Measurements from ENCODE around the gene C16orf95. TPM values are rescaled to one million over a fixed set of nuclear protein-coding genes. Genes with fewer than 3 reads are reported as not detected.

The C16orf95 gene
- total RNA-seq, 1 donor from 2014 or later = 10.9 TPM

- no peak overlapping the region for H3K27ac Mint-ChIP-seq
- no peak for DNase-seq
- intact Hi-C loops (cut with micrococcal nuclease) = no loop called here
- H3K4me3 Mint-ChIP-seq = no peak overlapping the region
- H3K9me3 Mint-ChIP-seq = peaks cover 19% of the 10 kb centered on the region
- peaks cover 16% of the 10 kb centered on the region for H3K36me3 Mint-ChIP-seq (ENCODE audit: low read depth)
- H3K27me3 Mint-ChIP-seq = no peaks in the 10 kb centered on the region
- peaks cover 7% of the 10 kb centered on the region for H3K4me1 Mint-ChIP-seq
Measured at GRCh38 chr16:87291944-87292343, 25.2 kb downstream of the C16orf95 start.

- no peak overlapping the region for H3K4me3 Mint-ChIP-seq
- peaks cover 11% of the 10 kb centered on the region for H3K36me3 Mint-ChIP-seq (ENCODE audit: low read depth)
- DNase-seq = no peak
- intact Hi-C loops (cut with micrococcal nuclease) = no loop called here
- peaks cover 2% of the 10 kb centered on the region for H3K4me1 Mint-ChIP-seq
- peaks cover 14% of the 10 kb centered on the region for H3K9me3 Mint-ChIP-seq
- no peak overlapping the region for H3K27ac Mint-ChIP-seq
- H3K27me3 Mint-ChIP-seq = no peaks in the 10 kb centered on the region
Measured at GRCh38 chr16:87288753-87289362, 28.3 kb downstream of the C16orf95 start.

GRCh38 chr16:87286839-87287626 lies 30.2 kb downstream of the C16orf95 start:
- H3K27ac Mint-ChIP-seq = no peak overlapping the region
- H3K4me3 Mint-ChIP-seq = no peak overlapping the region
- peaks cover 4% of the 10 kb centered on the region for H3K36me3 Mint-ChIP-seq (ENCODE audit: low read depth)
- intact Hi-C loops (cut with micrococcal nuclease) = no loop called here
- no peak for DNase-seq
- H3K9me3 Mint-ChIP-seq = peaks cover 9% of the 10 kb centered on the region
- H3K27me3 Mint-ChIP-seq = no peaks in the 10 kb centered on the region
- no peaks in the 10 kb centered on the region for H3K4me1 Mint-ChIP-seq

GRCh38 chr16:87284183-87284582 lies 33.0 kb downstream of the C16orf95 start:
- Mint-ChIP-seq H3K4me1 (no peaks in the 10 kb centered on the region), H3K27ac (no peak overlapping the region), H3K36me3 (ENCODE audit: low read depth) (no peaks in the 10 kb centered on the region), H3K27me3 (no peaks in the 10 kb centered on the region), H3K4me3 (no peak overlapping the region), H3K9me3 (peaks cover 3% of the 10 kb centered on the region)
- DNase-seq = no peak
- intact Hi-C loops (cut with micrococcal nuclease) = no loop called here

- no peaks in the 10 kb centered on the region for H3K27me3 Mint-ChIP-seq
- no peak overlapping the region for H3K4me3 Mint-ChIP-seq
- intact Hi-C loops (cut with micrococcal nuclease) = loop anchor here (5.0 kb wide), 1 partner anchor 717 kb away; no protein-coding TSS in a partner anchor
Measured at GRCh38 chr16:87279094-87279658, 38.0 kb downstream of the C16orf95 start.

GRCh38 chr16:87278191-87279093 lies 38.8 kb downstream of the C16orf95 start:
- H3K4me3 Mint-ChIP-seq = no peak overlapping the region
- peak; percentile 86 for DNase-seq
- no peaks in the 10 kb centered on the region for H3K27me3 Mint-ChIP-seq
- H3K4me1 Mint-ChIP-seq = peaks cover 11% of the 10 kb centered on the region
- intact Hi-C loops (cut with micrococcal nuclease) = loop anchor here (1.0 to 5.0 kb wide), 2 partner anchors 75 to 716 kb away; no protein-coding TSS in a partner anchor
- H3K27ac Mint-ChIP-seq = no peak overlapping the region
- no peaks in the 10 kb centered on the region for H3K9me3 Mint-ChIP-seq
- H3K36me3 Mint-ChIP-seq (ENCODE audit: low read depth) = no peaks in the 10 kb centered on the region

More at GRCh38 chr16:87279094-87279658, 38.0 kb downstream of the C16orf95 start:
- H3K9me3 Mint-ChIP-seq = no peaks in the 10 kb centered on the region
- no peak overlapping the region for H3K27ac Mint-ChIP-seq
- peaks cover 11% of the 10 kb centered on the region for H3K4me1 Mint-ChIP-seq
- no peak for DNase-seq
- no peaks in the 10 kb centered on the region for H3K36me3 Mint-ChIP-seq (ENCODE audit: low read depth)

- H3K9me3 Mint-ChIP-seq = no peaks in the 10 kb centered on the region
- H3K4me1 Mint-ChIP-seq = peaks cover 13% of the 10 kb centered on the region
- no peaks in the 10 kb centered on the region for H3K36me3 Mint-ChIP-seq (ENCODE audit: low read depth)
- no peaks in the 10 kb centered on the region for H3K27me3 Mint-ChIP-seq
- DNase-seq = no peak
- no peak overlapping the region for H3K4me3 Mint-ChIP-seq
- H3K27ac Mint-ChIP-seq = no peak overlapping the region
- intact Hi-C loops (cut with micrococcal nuclease) = loop anchor here (5.0 kb wide), 1 partner anchor 715 kb away; no protein-coding TSS in a partner anchor
Measured at GRCh38 chr16:87276924-87277323, 40.3 kb downstream of the C16orf95 start.

- H3K9me3 Mint-ChIP-seq = no peaks in the 10 kb centered on the region
- H3K4me3 Mint-ChIP-seq = no peak overlapping the region
- intact Hi-C loops (cut with micrococcal nuclease) = loop anchor here (5.0 kb wide), 1 partner anchor 714 kb away; no protein-coding TSS in a partner anchor
- H3K4me1 Mint-ChIP-seq = peaks cover 13% of the 10 kb centered on the region
- H3K36me3 Mint-ChIP-seq (ENCODE audit: low read depth) = no peaks in the 10 kb centered on the region
- no peak for DNase-seq
- H3K27ac Mint-ChIP-seq = no peak overlapping the region
- no peaks in the 10 kb centered on the region for H3K27me3 Mint-ChIP-seq
Measured at GRCh38 chr16:87276091-87276701, 41.0 kb downstream of the C16orf95 start.

- Mint-ChIP-seq H3K4me1 (peaks cover 13% of the 10 kb centered on the region), H3K36me3 (ENCODE audit: low read depth) (peaks cover 1% of the 10 kb centered on the region), H3K4me3 (no peak overlapping the region), H3K27me3 (no peaks in the 10 kb centered on the region), H3K9me3 (no peaks in the 10 kb centered on the region), H3K27ac (no peak overlapping the region)
- DNase-seq = no peak
- intact Hi-C loops (cut with micrococcal nuclease) = loop anchor here (5.0 kb wide), 1 partner anchor 712 kb away; no protein-coding TSS in a partner anchor
Measured at GRCh38 chr16:87274794-87275193, 42.4 kb downstream of the C16orf95 start.

- Mint-ChIP-seq H3K4me1 (peaks cover 11% of the 10 kb centered on the region), H3K4me3 (no peak overlapping the region), H3K27me3 (no peaks in the 10 kb centered on the region), H3K27ac (no peak overlapping the region), H3K36me3 (ENCODE audit: low read depth) (peaks cover 1% of the 10 kb centered on the region), H3K9me3 (no peaks in the 10 kb centered on the region)
- no peak for DNase-seq
- intact Hi-C loops (cut with micrococcal nuclease) = no loop called here
Measured at GRCh38 chr16:87273471-87274030, 43.6 kb downstream of the C16orf95 start.

- Mint-ChIP-seq H3K4me3 (no peak overlapping the region), H3K27ac (no peak overlapping the region), H3K9me3 (no peaks in the 10 kb centered on the region), H3K4me1 (peaks cover 5% of the 10 kb centered on the region), H3K36me3 (ENCODE audit: low read depth) (peaks cover 1% of the 10 kb centered on the region), H3K27me3 (no peaks in the 10 kb centered on the region)
- intact Hi-C loops (cut with micrococcal nuclease) = no loop called here
- DNase-seq = no peak
Measured at GRCh38 chr16:87271256-87271655, 45.9 kb downstream of the C16orf95 start.

GRCh38 chr16:87267566-87267965 lies 49.6 kb downstream of the C16orf95 start:
- Mint-ChIP-seq H3K27me3 (no peaks in the 10 kb centered on the region), H3K4me1 (no peaks in the 10 kb centered on the region), H3K36me3 (ENCODE audit: low read depth) (peaks cover 1% of the 10 kb centered on the region), H3K4me3 (no peak overlapping the region), H3K9me3 (no peaks in the 10 kb centered on the region), H3K27ac (no peak overlapping the region)
- intact Hi-C loops (cut with micrococcal nuclease) = no loop called here
- no peak for DNase-seq

GRCh38 chr16:87266846-87267245 lies 50.3 kb downstream of the C16orf95 start:
- intact Hi-C loops (cut with micrococcal nuclease) = no loop called here
- no peak overlapping the region for H3K4me3 Mint-ChIP-seq
- no peak overlapping the region for H3K27ac Mint-ChIP-seq
- no peaks in the 10 kb centered on the region for H3K27me3 Mint-ChIP-seq
- peaks cover under 1% of the 10 kb centered on the region for H3K9me3 Mint-ChIP-seq
- no peaks in the 10 kb centered on the region for H3K4me1 Mint-ChIP-seq
- peaks cover 2% of the 10 kb centered on the region for H3K36me3 Mint-ChIP-seq (ENCODE audit: low read depth)
- DNase-seq = no peak
